GM12878 (cell line): ENCODE data around the gene HS6ST3.

Experiments used
- NFYB ChIP-seq: IDR thresholded peaks from 2 replicates; pipeline ENCODE4 v1.6.1; 2011; ENCODE audit warnings: low read depth, mild to moderate bottlenecking, low read length, improper control_type of control experiment, moderate library complexity; ENCODE audit not compliant: insufficient read depth
- POLR2AphosphoS5 ChIP-seq: IDR thresholded peaks from 2 replicates; pipeline ENCODE4 v1.6.1; 2011; ENCODE audit warnings: mild to moderate bottlenecking, low read length, inconsistent platforms
- RBBP5 ChIP-seq: fragments of 200-600 bp; sonication (generic); conservative IDR thresholded peaks from 2 replicates; pipeline ENCODE4 v1.6.1; 2016
- RFX5 ChIP-seq: IDR thresholded peaks from 2 replicates; pipeline ENCODE4 v1.6.1; 2011; ENCODE audit warnings: low read depth, low read length, improper control_type of control experiment
- TAF1 ChIP-seq: IDR thresholded peaks from 2 replicates; pipeline ENCODE4 v1.6.1; 2011; ENCODE audit warnings: mild to moderate bottlenecking, low read depth, low read length, borderline replicate concordance
- TCF12 ChIP-seq: IDR thresholded peaks from 2 replicates; pipeline ENCODE4 v1.6.1; 2011; ENCODE audit warnings: low read depth, mild to moderate bottlenecking, low read length
- ZNF274 ChIP-seq: IDR thresholded peaks from one replicate; pipeline ENCODE4 v1.8.0; 2011; ENCODE audit not compliant: insufficient read length, insufficient read depth
- TF ChIP-seq, protein P1 (sequence below): IDR thresholded peaks from 2 replicates; pipeline ENCODE4 v1.6.1; 2012; ENCODE audit warnings: low read depth, low read length, improper control_type of control experiment
- TF ChIP-seq, protein P2 (sequence below), 3 experiments: IDR thresholded peaks in 2 of 3; conservative IDR thresholded peaks in 1 of 3; 2 replicates each; pipeline ENCODE4 v1.5.1; 2011; ENCODE audit warnings: low read depth in 3 of 3, low read length in 3 of 3, mild to moderate bottlenecking in 3 of 3, control low read depth in 2 of 3, moderate library complexity in 2 of 3, inconsistent platforms in 1 of 3, mixed read lengths in 1 of 3; ENCODE audit not compliant: control insufficient read depth in 2 of 3, insufficient read depth in 1 of 3; ENCODE audit errors: extremely low read depth in 1 of 3
- TF ChIP-seq, protein P3 (sequence below): fragments of 450-650 bp; conservative IDR thresholded peaks from 2 replicates; pipeline ENCODE4 v1.6.1; 2017; ENCODE audit warnings: mild to moderate bottlenecking, moderate library complexity
- TF ChIP-seq, protein P4 (sequence below): IDR thresholded peaks from 2 replicates; pipeline ENCODE4 v1.6.1; 2012; ENCODE audit warnings: low read depth, low read length, improper control_type of control experiment
- TF ChIP-seq, protein P5 (sequence below): IDR thresholded peaks from 2 replicates; pipeline ENCODE4 v1.6.1; 2012; ENCODE audit warnings: low read depth, low read length, improper control_type of control experiment
- TF ChIP-seq, protein P6 (sequence below): IDR thresholded peaks from 2 replicates; pipeline ENCODE4 v1.6.1; 2012; ENCODE audit warnings: mild to moderate bottlenecking, low read depth, low read length

DNA sequence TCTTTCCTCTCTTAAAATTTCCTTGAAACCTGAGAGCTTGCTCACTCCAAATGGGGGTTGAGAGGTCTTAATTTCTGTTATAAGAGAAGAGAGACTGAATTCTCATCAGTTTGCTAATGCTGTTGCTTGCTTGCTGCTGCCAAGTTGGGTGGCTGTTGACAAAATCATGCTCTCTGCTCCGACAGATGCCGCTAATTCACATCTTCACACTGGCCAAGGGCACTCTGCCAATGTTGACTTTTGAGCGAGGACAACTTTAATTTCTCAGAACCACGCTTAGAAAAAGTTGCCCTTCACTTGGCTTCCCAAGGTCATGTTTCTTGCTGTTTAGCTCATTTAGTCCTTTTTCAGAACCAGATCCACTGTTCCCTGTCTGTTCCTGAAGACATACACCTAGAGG is 402.9 kb downstream of the HS6ST3 start:
- TF ChIP-seq, protein P1, sequence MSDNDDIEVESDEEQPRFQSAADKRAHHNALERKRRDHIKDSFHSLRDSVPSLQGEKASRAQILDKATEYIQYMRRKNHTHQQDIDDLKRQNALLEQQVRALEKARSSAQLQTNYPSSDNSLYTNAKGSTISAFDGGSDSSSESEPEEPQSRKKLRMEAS = no peak
- TF ChIP-seq TAF1 (no peak), RFX5 (no peak), POLR2AphosphoS5 (no peak), NFYB (no peak), ZNF274 (no peak), RBBP5 (no peak), TCF12 (no peak)
- TF ChIP-seq, protein P2, sequence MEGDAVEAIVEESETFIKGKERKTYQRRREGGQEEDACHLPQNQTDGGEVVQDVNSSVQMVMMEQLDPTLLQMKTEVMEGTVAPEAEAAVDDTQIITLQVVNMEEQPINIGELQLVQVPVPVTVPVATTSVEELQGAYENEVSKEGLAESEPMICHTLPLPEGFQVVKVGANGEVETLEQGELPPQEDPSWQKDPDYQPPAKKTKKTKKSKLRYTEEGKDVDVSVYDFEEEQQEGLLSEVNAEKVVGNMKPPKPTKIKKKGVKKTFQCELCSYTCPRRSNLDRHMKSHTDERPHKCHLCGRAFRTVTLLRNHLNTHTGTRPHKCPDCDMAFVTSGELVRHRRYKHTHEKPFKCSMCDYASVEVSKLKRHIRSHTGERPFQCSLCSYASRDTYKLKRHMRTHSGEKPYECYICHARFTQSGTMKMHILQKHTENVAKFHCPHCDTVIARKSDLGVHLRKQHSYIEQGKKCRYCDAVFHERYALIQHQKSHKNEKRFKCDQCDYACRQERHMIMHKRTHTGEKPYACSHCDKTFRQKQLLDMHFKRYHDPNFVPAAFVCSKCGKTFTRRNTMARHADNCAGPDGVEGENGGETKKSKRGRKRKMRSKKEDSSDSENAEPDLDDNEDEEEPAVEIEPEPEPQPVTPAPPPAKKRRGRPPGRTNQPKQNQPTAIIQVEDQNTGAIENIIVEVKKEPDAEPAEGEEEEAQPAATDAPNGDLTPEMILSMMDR (IDR thresholded peaks at IDR 0.05 in 2 of 3, conservative IDR thresholded peaks at IDR 0.05 in 1 of 3; ENCODE audit: control insufficient read depth in 2 of 3, extremely low read depth in 1 of 3, insufficient read depth in 1 of 3, low read depth in 3 of 3, low read length in 3 of 3) = no peak
- TF ChIP-seq, protein P3, sequence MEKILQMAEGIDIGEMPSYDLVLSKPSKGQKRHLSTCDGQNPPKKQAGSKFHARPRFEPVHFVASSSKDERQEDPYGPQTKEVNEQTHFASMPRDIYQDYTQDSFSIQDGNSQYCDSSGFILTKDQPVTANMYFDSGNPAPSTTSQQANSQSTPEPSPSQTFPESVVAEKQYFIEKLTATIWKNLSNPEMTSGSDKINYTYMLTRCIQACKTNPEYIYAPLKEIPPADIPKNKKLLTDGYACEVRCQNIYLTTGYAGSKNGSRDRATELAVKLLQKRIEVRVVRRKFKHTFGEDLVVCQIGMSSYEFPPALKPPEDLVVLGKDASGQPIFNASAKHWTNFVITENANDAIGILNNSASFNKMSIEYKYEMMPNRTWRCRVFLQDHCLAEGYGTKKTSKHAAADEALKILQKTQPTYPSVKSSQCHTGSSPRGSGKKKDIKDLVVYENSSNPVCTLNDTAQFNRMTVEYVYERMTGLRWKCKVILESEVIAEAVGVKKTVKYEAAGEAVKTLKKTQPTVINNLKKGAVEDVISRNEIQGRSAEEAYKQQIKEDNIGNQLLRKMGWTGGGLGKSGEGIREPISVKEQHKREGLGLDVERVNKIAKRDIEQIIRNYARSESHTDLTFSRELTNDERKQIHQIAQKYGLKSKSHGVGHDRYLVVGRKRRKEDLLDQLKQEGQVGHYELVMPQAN = no peak
- TF ChIP-seq, protein P4, sequence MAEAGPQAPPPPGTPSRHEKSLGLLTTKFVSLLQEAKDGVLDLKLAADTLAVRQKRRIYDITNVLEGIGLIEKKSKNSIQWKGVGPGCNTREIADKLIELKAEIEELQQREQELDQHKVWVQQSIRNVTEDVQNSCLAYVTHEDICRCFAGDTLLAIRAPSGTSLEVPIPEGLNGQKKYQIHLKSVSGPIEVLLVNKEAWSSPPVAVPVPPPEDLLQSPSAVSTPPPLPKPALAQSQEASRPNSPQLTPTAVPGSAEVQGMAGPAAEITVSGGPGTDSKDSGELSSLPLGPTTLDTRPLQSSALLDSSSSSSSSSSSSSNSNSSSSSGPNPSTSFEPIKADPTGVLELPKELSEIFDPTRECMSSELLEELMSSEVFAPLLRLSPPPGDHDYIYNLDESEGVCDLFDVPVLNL = no peak
- TF ChIP-seq, protein P5, sequence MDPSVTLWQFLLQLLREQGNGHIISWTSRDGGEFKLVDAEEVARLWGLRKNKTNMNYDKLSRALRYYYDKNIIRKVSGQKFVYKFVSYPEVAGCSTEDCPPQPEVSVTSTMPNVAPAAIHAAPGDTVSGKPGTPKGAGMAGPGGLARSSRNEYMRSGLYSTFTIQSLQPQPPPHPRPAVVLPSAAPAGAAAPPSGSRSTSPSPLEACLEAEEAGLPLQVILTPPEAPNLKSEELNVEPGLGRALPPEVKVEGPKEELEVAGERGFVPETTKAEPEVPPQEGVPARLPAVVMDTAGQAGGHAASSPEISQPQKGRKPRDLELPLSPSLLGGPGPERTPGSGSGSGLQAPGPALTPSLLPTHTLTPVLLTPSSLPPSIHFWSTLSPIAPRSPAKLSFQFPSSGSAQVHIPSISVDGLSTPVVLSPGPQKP = no peak
- TF ChIP-seq, protein P6, sequence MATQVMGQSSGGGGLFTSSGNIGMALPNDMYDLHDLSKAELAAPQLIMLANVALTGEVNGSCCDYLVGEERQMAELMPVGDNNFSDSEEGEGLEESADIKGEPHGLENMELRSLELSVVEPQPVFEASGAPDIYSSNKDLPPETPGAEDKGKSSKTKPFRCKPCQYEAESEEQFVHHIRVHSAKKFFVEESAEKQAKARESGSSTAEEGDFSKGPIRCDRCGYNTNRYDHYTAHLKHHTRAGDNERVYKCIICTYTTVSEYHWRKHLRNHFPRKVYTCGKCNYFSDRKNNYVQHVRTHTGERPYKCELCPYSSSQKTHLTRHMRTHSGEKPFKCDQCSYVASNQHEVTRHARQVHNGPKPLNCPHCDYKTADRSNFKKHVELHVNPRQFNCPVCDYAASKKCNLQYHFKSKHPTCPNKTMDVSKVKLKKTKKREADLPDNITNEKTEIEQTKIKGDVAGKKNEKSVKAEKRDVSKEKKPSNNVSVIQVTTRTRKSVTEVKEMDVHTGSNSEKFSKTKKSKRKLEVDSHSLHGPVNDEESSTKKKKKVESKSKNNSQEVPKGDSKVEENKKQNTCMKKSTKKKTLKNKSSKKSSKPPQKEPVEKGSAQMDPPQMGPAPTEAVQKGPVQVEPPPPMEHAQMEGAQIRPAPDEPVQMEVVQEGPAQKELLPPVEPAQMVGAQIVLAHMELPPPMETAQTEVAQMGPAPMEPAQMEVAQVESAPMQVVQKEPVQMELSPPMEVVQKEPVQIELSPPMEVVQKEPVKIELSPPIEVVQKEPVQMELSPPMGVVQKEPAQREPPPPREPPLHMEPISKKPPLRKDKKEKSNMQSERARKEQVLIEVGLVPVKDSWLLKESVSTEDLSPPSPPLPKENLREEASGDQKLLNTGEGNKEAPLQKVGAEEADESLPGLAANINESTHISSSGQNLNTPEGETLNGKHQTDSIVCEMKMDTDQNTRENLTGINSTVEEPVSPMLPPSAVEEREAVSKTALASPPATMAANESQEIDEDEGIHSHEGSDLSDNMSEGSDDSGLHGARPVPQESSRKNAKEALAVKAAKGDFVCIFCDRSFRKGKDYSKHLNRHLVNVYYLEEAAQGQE = no peak
